Smooth muscle cell (in vitro differentiated cells): ENCODE results near the gene MCTP1. TPM values are rescaled to one million over a fixed set of nuclear protein-coding genes. Genes with fewer than 3 reads are reported as not detected.
"Not testable (repeated sequence)": the region's sequence is repeated elsewhere in the genome, so short reads cannot be mapped to it uniquely, and the experiment has no call there.

ENCODE experiments used
- DNase-seq: peaks from one replicate; lab custom pipeline; 2025; ENCODE audit not compliant: unreplicated experiment; lab: John Stamatoyannopoulos, UW
- H2AFZ ChIP-seq: fragments of 200-600 bp; sonication (generic); 2 replicates; pipeline ENCODE4 v1.6.0; 2016; ENCODE audit warnings: antibody characterized with exemption, low read depth, mild to moderate bottlenecking
- H3F3A ChIP-seq: fragments of 200-600 bp; sonication (generic); 2 replicates; pipeline ENCODE4 v1.6.0; 2017; ENCODE audit warnings: antibody characterized with exemption, low read depth
- H3K27ac ChIP-seq: fragments of 200-600 bp; sonication (generic); 2 replicates; pipeline ENCODE4 v1.5.1; 2016; ENCODE audit warnings: low read depth, mild to moderate bottlenecking
- H3K27me3 ChIP-seq: fragments of 200-600 bp; sonication (generic); 2 replicates; pipeline ENCODE4 v1.6.1; 2016; ENCODE audit warnings: low read depth, mild to moderate bottlenecking
- H3K36me3 ChIP-seq: fragments of 200-600 bp; sonication (generic); 2 replicates; pipeline ENCODE4 v1.5.1; 2016; ENCODE audit warnings: low read depth
- H3K4me1 ChIP-seq: fragments of 200-600 bp; sonication (generic); 2 replicates; pipeline ENCODE4 v1.5.1; 2016; ENCODE audit warnings: low read depth
- H3K4me2 ChIP-seq: fragments of 200-600 bp; sonication (generic); 2 replicates; pipeline ENCODE4 v1.6.0; 2016; ENCODE audit warnings: mild to moderate bottlenecking
- H3K4me3 ChIP-seq: fragments of 200-600 bp; sonication (generic); 2 replicates; pipeline ENCODE4 v1.5.1; 2016; ENCODE audit warnings: mild to moderate bottlenecking
- H3K79me2 ChIP-seq: fragments of 200-600 bp; sonication (generic); 2 replicates; pipeline ENCODE4 v1.6.0; 2016; ENCODE audit warnings: low read depth, mild to moderate bottlenecking
- H3K9ac ChIP-seq: fragments of 200-600 bp; sonication (generic); 2 replicates; pipeline ENCODE4 v1.6.0; 2016; ENCODE audit warnings: low read depth
- H3K9me3 ChIP-seq: fragments of 200-600 bp; sonication (generic); replicated peaks from 2 replicates; pipeline ENCODE4 v1.5.1; 2016; ENCODE audit warnings: low read depth
- H4K20me1 ChIP-seq: fragments of 200-600 bp; sonication (generic); 2 replicates; pipeline ENCODE4 v1.6.0; 2016; ENCODE audit warnings: low read depth
- WGBS: methylation state at CpG from one replicate; pipeline ENCODE4 v1.1.7; 2016; ENCODE audit warnings: low lambda C conversion rate; 5-methylcytosine and 5-hydroxymethylcytosine counted together
- polyA plus RNA-seq: library from polyadenylated mRNA; unstranded; fragments of >200 nt; fragmentation: Nextera tagmentation; extraction: Ambion mirVana; gene quantifications from 2 replicates; pipeline ENCODE4 v1.2.1, GENCODE V29; 2016
- total RNA-seq: library from RNA; depleted of rRNA; stranded (reverse); fragments of >200 nt; gene quantifications from 2 replicates; pipeline ENCODE4 v1.2.3, GENCODE V29; 2014
- TF ChIP-seq, protein P1 (sequence below): fragments of 200-600 bp; sonication (generic); IDR thresholded peaks from 2 replicates; pipeline ENCODE4 v1.5.1; 2017; ENCODE audit warnings: borderline replicate concordance, mild to moderate bottlenecking, antibody characterized with exemption; ENCODE audit not compliant: insufficient read depth, poor library complexity, severe bottlenecking

Gene MCTP1
- total and polyA plus RNA-seq, 2 experiments from 2014 or later, result 1.1 to 4.8 TPM

DNA sequence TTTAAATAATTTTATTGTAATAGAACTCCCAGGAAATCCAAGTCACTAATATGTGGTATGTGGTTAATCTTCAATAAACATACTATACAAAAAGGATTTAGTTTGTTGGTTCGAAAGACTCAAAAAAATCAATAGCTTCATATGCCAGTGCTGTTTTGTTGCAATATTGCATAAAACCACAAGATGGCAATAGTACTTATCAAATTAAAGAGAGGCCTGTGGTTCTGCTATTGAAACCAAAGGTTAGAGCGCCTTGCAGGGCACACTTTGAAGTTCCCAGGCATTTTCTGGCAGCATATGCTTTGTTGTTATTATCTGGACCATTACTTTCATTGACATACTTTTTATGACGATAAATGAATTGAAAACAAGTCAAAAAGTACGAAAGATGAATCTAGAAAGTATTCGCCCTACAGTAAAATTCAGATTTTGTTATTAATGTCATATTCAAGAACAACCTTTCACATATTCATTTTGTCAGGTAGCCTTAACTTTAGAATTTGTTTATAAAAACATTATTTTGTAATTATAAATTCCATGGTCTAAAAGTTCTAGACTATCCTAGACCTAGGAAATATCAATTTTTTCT, 316.3 kb downstream of the MCTP1 start:
- Histone ChIP-seq H3K4me2 (no peak overlapping the region), H3K79me2 (no peaks in the 10 kb centered on the region), H3F3A (no peaks in the 10 kb centered on the region), H3K27ac (no peak overlapping the region), H3K9me3 (no peaks in the 10 kb centered on the region), H3K4me3 (no peak overlapping the region), H3K36me3 (no peaks in the 10 kb centered on the region), H4K20me1 (no peaks in the 10 kb centered on the region), H3K4me1 (no peaks in the 10 kb centered on the region), H3K27me3 (no peaks in the 10 kb centered on the region), H3K9ac (no peak overlapping the region), H2AFZ (no peak overlapping the region)
- 27% methylated on average over 5 of the region's 5 CpGs for WGBS
- TF ChIP-seq, protein P1, sequence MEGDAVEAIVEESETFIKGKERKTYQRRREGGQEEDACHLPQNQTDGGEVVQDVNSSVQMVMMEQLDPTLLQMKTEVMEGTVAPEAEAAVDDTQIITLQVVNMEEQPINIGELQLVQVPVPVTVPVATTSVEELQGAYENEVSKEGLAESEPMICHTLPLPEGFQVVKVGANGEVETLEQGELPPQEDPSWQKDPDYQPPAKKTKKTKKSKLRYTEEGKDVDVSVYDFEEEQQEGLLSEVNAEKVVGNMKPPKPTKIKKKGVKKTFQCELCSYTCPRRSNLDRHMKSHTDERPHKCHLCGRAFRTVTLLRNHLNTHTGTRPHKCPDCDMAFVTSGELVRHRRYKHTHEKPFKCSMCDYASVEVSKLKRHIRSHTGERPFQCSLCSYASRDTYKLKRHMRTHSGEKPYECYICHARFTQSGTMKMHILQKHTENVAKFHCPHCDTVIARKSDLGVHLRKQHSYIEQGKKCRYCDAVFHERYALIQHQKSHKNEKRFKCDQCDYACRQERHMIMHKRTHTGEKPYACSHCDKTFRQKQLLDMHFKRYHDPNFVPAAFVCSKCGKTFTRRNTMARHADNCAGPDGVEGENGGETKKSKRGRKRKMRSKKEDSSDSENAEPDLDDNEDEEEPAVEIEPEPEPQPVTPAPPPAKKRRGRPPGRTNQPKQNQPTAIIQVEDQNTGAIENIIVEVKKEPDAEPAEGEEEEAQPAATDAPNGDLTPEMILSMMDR, result peak; percentile 80
- no peak for DNase-seq

DNA sequence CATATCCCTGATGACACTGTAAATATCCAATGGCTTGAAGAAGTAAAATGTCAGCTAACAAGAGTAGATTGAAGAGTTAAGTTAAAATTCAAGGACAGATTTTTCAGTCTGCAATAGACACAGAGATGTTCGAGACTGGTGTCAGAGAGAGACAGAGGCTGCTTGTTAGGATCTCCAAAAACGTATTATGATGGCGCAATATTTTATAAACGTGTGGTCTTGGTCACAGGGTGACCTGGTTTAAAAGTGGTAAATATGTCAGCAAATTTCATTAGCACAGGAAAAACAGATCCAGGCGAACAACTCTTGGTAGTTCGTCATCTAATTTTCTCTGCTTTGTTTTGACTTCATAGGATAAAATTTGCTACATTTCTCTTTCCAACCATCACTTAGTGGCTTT, 317.4 kb downstream of the MCTP1 start:
- H3K79me2 ChIP-seq, result no peaks in the 10 kb centered on the region
- WGBS, result 93% methylated on average over 6 of the region's 6 CpGs

DNA sequence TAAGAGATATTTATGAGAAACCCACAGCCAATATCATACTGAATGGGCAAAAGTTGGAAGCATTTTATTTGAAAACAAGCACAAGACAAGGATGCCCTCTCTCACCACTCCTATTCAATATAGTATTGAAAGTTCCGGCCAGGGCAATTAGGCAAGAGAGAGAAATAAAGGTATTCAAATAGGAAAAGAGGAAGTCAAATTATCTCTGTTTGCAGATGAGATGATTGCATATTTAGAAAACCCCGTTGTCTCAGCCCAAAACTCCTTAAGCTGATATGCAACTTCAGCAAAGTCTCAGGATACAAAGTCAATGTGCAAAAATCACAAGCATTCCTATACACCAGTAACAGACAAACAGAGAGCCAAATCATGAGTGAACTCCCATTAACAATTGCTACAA, 325.6 kb downstream of the MCTP1 start:
- not testable (repeated sequence) for H3K36me3 ChIP-seq, H3K9me3 ChIP-seq, H3F3A ChIP-seq, DNase-seq, H3K4me2 ChIP-seq, H3K27ac ChIP-seq, H3K27me3 ChIP-seq, H3K4me3 ChIP-seq, H3K79me2 ChIP-seq, H3K4me1 ChIP-seq, H3K9ac ChIP-seq, H4K20me1 ChIP-seq, H2AFZ ChIP-seq
- 91% methylated on average over 2 of the region's 2 CpGs for WGBS

More for the DNA sequence above, 317.4 kb downstream of the MCTP1 start:
- DNase-seq, result no peak
- Histone ChIP-seq H3K4me2 (no peak overlapping the region), H3K9me3 (no peaks in the 10 kb centered on the region), H3K9ac (no peak overlapping the region), H3K4me1 (no peaks in the 10 kb centered on the region), H2AFZ (no peak overlapping the region), H3F3A (no peaks in the 10 kb centered on the region), H3K27ac (no peak overlapping the region), H3K4me3 (no peak overlapping the region), H4K20me1 (no peaks in the 10 kb centered on the region), H3K36me3 (no peaks in the 10 kb centered on the region), H3K27me3 (no peaks in the 10 kb centered on the region)
- TF ChIP-seq, protein P1, result no peak

DNA sequence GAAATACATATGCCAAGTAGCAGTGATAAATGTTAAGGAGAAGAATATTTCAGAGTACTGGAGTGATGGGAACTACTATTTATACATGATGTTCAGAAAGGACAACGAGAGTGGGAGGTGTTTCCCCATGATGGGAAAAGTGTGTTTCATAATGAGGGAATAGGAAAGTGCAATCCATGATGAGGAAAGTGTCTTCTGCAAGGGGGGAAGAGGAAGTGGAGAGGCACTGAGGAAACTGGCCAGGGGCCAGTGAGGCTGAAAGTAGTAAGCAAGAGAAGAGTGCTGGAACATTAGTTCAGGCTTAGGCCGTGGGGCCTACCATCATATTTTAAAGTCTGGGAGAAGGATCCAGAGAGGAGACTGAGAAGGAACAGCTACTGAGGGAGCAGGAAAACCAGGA, 339.2 kb downstream of the MCTP1 start:
- WGBS, result 79% methylated on average over 2 of the region's 2 CpGs
- H3K79me2 ChIP-seq, result no peaks in the 10 kb centered on the region
- H3K9me3 ChIP-seq, result no peaks in the 10 kb centered on the region
- H3K27ac ChIP-seq, result no peak overlapping the region
- DNase-seq, result no peak
- TF ChIP-seq, protein P1, result no peak
- no peak overlapping the region for H3K9ac ChIP-seq
- H3K4me2 ChIP-seq, result no peak overlapping the region
- no peaks in the 10 kb centered on the region for H3K36me3 ChIP-seq
- no peaks in the 10 kb centered on the region for H3F3A ChIP-seq
- H3K27me3 ChIP-seq, result no peaks in the 10 kb centered on the region
- H4K20me1 ChIP-seq, result no peaks in the 10 kb centered on the region
- no peak overlapping the region for H2AFZ ChIP-seq
- H3K4me3 ChIP-seq, result no peak overlapping the region
- H3K4me1 ChIP-seq, result no peaks in the 10 kb centered on the region
